Naive thymus-derived CD8-positive, alpha-beta T cell (primary cell): ENCODE results near the gene RALBP1. TPM values are rescaled to one million over a fixed set of nuclear protein-coding genes. Genes with fewer than 3 reads are reported as not detected.

ENCODE experiments used
- ATAC-seq, 2 donors: fragments of 150-1000 bp; cut with Tn5 transposase in 1 of 2; sonication (Bioruptor Pico), chemical (Tn5 transposase) in 1 of 2; 1 replicate in 1 of 2; 2 replicates in 1 of 2; pipeline ENCODE4 v1.10.0; 2021; ENCODE audit warnings: mild to moderate bottlenecking in 2 of 2, moderate library complexity in 2 of 2
- POLR2A ChIA-PET: fragments of 350-600 bp; sonication (Branson Sonifier 250); formaldehyde crosslinking; loops from one replicate; lab custom pipeline; 2021; ENCODE audit warnings: antibody characterized with exemption; lab: Charles Lee
- DNase-seq, 10 donors: peaks; one replicate each; pipeline versions ENCODE4 v3.0.0 to v3.0.0-alpha.2; 2020 to 2022
- H3K27ac Mint-ChIP-seq, 10 donors: one replicate each; pipeline ENCODE4 v1.8.0; 2020 to 2022; ENCODE audit warnings: mild to moderate bottlenecking in 10 of 10, mixed read lengths in 10 of 10, moderate library complexity in 4 of 10, inconsistent platforms in 1 of 10
- H3K27me3 Mint-ChIP-seq, 5 donors: one replicate each; pipeline ENCODE4 v1.8.0; 2021 to 2022; ENCODE audit warnings: mixed read lengths in 5 of 5
- H3K36me3 Mint-ChIP-seq, 3 donors: one replicate each; pipeline ENCODE4 v1.8.0; 2020 to 2022; ENCODE audit warnings: mixed read lengths in 3 of 3, mild to moderate bottlenecking in 2 of 3, inconsistent platforms in 1 of 3
- H3K4me1 Mint-ChIP-seq, 4 donors: one replicate each; pipeline ENCODE4 v1.8.0; 2021 to 2022; ENCODE audit warnings: mixed read lengths in 4 of 4
- H3K4me3 Mint-ChIP-seq, 10 donors: one replicate each; pipeline ENCODE4 v1.8.0; 2020 to 2022; ENCODE audit warnings: mild to moderate bottlenecking in 10 of 10, mixed read lengths in 10 of 10, moderate library complexity in 6 of 10, inconsistent platforms in 1 of 10
- H3K9me3 Mint-ChIP-seq, 9 donors: one replicate each; pipeline ENCODE4 v1.8.0; 2020 to 2022; ENCODE audit warnings: mixed read lengths in 9 of 9, mild to moderate bottlenecking in 3 of 9, inconsistent platforms in 1 of 9, moderate library complexity in 1 of 9
- polyA plus RNA-seq, 3 donors: library from polyadenylated mRNA; unstranded; fragments of 300-500 nt; fragmentation: Illumina TruSeq; gene quantifications; one replicate each; pipeline ENCODE4 v1.2.3, GENCODE V29; 2021
- total RNA-seq, 8 experiments: library from RNA in 2 of 8; stranded (reverse) in 2 of 8; gene quantifications; one replicate each; pipeline ENCODE4 v1.2.3 and lab custom pipeline; 2021 to 2026

The RALBP1 gene
- total and polyA plus RNA-seq, 5 experiments from 2014 or later = 43.7 to 53.8 (median 46.7) TPM

- H3K27ac Mint-ChIP-seq = no peak overlapping the region
- H3K27me3 Mint-ChIP-seq = no peaks in the 10 kb centered on the region
- ATAC-seq (no peak), DNase-seq (no peak)
- POLR2A ChIA-PET = no interaction called here
- no peak overlapping the region for H3K4me3 Mint-ChIP-seq
- H3K9me3 Mint-ChIP-seq = peaks cover 0 to 10% (median 0%) of the 10 kb centered on the region in 9 donors
- H3K4me1 Mint-ChIP-seq = no peaks in the 10 kb centered on the region
- H3K36me3 Mint-ChIP-seq = peaks cover 22 to 81% (median 58%) of the 10 kb centered on the region in 3 donors
These were observed 111.5 kb downstream of the RALBP1 start for GRCh38 chr18:9586814-9587213.

Other genes with a start within 250 kb of the RALBP1 start
- 1 to 10 TPM; 7.7 to 9.8 TPM for gene TWSG1, start 140.7 kb upstream of the RALBP1 start, total RNA-seq
- gene TWSG1, start 140.7 kb upstream of the RALBP1 start, polyA plus RNA-seq = 1 to 10 TPM; 4.0 to 6.1 (median 4.9) TPM
- gene PPP4R1, start 139.0 kb downstream of the RALBP1 start, total RNA-seq = 10 to 100 TPM; 33.4 to 34.4 TPM
- gene PPP4R1, start 139.0 kb downstream of the RALBP1 start, polyA plus RNA-seq = 1 to 10 TPM; 3.8 to 6.5 (median 6.4) TPM
- 1 to 10 TPM; 1.2 to 2.2 TPM for gene RAB31, start 232.8 kb downstream of the RALBP1 start, total RNA-seq
- gene RAB31, start 232.8 kb downstream of the RALBP1 start, polyA plus RNA-seq = 1 to 10 TPM in 2 of 3 donors, under 1 TPM in 1; 0.74 to 1.4 (median 1.3) TPM